Left renal pelvis (tissue), 4 donors: Measurements from ENCODE around the gene RAD51B. TPM values are rescaled to one million over a fixed set of nuclear protein-coding genes. Genes with fewer than 3 reads are reported as not detected.

Experiments
- DNase-seq, 4 donors: peaks; one replicate each; pipeline ENCODE4 v3.0.0-alpha.2; 2013; ENCODE audit warnings: low read depth in 4 of 4, low spot score in 3 of 4
- polyA plus RNA-seq, 4 donors: library from polyadenylated mRNA; unstranded; fragments of 120-200 nt; gene quantifications; one replicate each; pipeline ENCODE4 v1.2.1, GENCODE V29; 2013; ENCODE audit not compliant: insufficient read length in 4 of 4

RAD51B gene
- polyA plus RNA-seq, 4 donors = 9.4 to 12.6 (median 11.6) TPM

DNA sequence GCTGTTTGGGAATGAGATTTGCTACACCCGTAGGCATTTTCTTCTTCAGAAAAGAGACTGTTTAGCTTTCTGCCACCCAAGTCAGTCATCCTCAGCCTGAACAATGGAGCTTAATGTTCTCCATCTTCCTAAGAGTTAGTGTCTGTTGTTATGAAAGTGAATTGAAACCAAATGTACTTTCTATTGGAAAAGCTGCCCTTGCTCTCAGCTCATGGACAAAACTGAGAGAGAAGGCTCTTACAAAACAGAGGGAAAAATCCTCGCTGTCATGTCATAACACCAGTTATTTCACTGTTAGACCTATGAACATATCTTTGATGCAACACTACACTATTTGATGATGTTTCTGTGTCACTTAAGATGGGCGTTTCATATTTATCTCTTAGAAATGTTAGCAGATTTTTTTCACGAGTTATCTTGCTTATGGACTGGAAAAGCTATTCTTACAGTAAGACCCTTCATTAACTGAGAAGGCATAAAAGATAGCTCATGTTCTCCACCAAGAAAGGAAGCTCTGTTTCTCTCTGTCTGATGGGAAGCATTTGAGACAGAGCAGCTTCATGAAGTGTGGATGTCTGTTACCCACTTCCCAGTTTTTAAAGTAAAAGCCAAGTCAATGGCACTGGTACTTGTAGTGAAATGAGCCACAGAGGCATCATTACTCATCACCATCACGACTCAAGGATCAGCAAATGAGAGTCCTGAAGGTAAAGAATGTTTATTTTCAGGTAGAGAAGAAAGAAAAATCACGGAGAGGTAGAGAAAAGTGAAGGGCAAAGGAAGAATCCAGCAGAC lies 489.3 kb downstream of the RAD51B start:
- DNase-seq = no peak

DNA sequence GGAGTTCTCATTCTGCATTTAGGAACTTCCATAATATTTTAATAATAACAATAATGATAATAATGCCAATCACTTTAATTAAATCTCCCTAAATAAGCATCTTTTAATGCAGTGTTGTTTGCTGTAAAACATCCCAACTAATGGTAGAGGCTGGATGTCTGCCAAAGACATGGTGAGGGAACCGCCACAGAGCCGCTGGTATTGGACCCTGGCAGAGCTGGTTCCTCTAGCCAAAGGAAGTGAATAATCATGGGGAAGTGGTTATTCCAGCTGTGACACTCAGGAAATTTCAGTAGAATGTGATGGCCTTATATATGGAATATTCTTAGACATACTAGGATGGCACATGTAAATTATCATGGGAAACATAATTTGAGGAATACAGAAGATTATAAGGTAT lies 490.0 kb downstream of the RAD51B start:
- DNase-seq = no peak

GRCh38 chr14:68312300-68312699 lies 492.7 kb downstream of the RAD51B start:
- no peak for DNase-seq

DNA sequence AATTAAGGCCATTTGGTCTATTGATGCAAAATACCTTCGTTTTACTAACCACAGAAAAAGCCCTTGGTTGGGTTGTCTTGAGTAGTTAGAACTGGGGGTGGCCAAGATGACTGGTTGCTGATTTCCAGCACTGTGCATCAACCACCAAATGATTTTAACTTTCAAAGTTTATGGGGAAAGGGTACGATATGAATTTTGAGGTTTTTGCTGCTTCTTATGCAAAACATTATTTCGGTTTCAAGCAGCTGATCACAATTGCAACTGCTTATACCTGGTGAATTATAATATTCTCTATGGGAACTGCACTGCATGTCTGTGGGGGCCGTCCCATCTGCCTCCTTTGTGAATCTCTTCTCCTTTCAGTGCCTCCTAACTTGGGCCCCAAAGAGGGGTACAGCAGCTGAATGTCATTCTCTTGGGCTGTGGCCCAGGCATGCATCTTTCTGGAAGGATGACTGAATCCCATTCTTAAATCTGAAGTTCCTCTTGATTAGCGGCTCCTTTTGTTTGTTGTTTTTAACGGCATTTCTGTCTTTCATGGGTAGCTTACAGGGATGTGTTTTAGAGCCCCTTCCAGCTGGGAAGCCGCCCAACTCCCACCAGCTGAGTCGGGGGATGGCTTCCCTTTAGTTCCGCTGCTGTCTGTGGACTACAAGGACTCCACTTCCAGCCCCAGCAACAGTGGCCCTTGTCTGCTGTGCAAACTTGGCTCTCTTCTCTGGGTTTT lies 493.5 kb downstream of the RAD51B start:
- no peak for DNase-seq

- DNase-seq = no peak
Measured at GRCh38 chr14:68314642-68315041, 495.1 kb downstream of the RAD51B start.

GRCh38 chr14:68315081-68315480 lies 495.5 kb downstream of the RAD51B start:
- DNase-seq = no peak

DNA sequence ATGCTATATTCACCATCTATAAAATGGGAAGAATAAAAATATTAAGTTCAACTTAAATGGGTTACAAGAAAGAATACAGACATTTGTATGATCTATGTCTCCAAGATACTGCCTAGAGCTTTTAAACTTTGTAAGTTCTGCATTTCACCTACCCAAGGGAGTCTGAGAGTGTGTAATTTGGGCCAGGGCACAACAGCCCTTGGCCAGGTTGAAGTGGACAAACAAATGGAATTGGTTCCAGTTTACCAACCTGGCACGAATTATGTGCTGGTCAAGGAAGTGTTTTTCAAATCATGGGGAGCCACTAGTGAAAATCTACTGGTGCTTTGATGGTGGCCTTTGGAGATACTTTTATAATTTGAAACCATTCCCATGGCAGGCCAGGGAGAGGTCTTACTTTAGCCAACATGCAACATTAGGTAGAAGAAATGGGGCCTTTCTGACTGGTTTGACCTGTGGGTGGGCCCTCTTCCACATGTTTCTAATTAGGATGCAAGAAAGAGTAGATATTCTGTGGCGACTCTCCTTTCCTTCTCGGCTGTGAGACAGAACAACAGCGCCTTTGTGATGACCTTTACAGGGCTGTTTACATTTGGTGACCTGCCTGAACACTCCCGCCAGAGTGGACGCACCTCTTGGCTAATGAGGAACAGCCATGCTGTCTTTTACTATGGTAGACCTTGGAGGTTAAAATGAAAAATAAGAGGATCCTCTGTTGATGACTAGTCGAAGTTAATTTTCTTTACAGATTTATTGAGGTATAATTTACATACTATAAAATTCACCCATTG lies 496.7 kb downstream of the RAD51B start:
- no peak for DNase-seq

- no peak for DNase-seq
Measured at GRCh38 chr14:68317239-68317638, 497.7 kb downstream of the RAD51B start.

- DNase-seq = no peak
Measured at GRCh38 chr14:68318828-68319227, 499.2 kb downstream of the RAD51B start.

GRCh38 chr14:68320495-68320894 lies 500.9 kb downstream of the RAD51B start:
- no peak for DNase-seq

DNA sequence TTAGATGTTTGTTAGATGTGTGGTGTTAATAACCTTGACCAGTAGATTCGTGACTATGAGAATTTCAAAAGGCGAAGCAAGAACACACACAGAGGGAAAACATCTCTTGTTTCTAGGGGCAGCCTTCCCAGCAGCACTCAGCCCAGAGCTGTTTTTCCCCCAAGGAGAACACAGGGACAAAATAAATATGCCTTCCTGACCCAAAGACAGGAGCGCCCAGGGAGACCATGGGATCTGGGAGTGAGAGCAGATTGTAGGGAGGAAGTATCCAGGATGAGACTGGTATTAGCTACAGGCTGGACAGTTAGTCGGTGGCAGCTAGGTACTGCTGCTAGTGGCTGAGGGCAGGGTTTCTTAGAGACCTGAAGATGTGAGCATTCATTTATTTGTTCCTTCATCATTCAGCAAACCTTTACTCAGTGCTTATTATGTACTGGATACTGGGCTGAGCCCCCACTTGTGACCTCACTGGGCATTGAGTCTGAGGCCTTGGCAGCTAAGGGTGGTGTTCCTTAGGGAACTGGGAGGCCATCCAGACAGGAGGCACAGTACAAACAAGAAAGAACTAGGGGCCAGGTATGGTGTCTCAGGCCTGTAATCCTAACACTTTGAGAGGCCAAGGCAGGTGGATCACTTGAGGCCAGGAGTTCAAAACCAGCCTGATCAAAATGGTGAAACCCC lies 503.5 kb downstream of the RAD51B start:
- no peak for DNase-seq

- DNase-seq = no peak
Measured at GRCh38 chr14:68325267-68325807, 505.8 kb downstream of the RAD51B start.

GRCh38 chr14:68327231-68327630 lies 507.7 kb downstream of the RAD51B start:
- no peak for DNase-seq

- DNase-seq = no peak
Measured at GRCh38 chr14:68328509-68328908, 508.9 kb downstream of the RAD51B start.

DNA sequence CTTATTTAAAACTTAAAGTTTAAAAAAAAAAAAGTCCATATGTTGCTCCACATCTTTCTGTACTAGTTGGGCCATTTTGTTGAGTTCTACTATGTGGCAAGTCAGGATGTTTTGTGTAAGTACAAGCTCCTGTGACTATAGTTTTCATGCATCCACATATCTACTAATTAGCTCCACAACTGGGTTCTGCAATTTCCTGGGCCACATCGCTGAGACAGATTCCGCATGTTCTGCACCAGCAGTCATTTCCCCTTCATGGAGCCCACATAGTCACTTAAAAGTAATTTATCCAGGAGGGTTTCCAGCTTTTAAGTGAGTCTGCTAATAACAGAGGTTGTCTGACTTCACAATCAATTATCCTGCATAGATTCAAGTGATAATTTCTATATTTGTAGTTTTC lies 511.8 kb downstream of the RAD51B start:
- no peak for DNase-seq

GRCh38 chr14:68331991-68332390 lies 512.4 kb downstream of the RAD51B start:
- DNase-seq = no peak

- DNase-seq = no peak
Measured at GRCh38 chr14:68333262-68333661, 513.7 kb downstream of the RAD51B start.

GRCh38 chr14:68335312-68335711 lies 515.7 kb downstream of the RAD51B start:
- DNase-seq = no peak

DNA sequence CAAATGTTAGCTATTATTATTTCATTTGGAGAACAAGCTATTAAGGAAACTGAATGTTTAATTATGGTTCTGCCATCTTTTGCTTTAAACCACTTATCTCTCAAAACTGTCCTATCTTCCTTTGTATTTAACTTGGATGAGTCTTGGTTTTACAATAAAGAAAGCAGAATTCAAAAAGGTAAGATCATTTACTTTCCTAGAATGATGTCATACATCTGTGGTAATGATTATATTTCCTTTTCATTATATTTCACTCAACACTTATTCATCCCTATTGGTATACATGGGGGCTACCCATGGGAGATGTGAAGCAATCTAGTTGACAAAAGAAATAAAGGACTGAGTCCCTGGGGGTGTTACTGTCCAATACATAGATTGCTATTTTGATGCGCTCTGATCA lies 516.6 kb downstream of the RAD51B start:
- no peak for DNase-seq

GRCh38 chr14:68337279-68337678 lies 517.7 kb downstream of the RAD51B start:
- no peak for DNase-seq
